ENCODE results near the gene SLC26A6. TPM values are rescaled to one million over a fixed set of nuclear protein-coding genes. Genes with fewer than 3 reads are reported as not detected.
A peak's percentile ranks its signal among the peaks of the same experiment; 100 is the strongest.

The SLC26A6 gene
- total and polyA plus RNA-seq, 7 experiments from 2014 or later: 3.5 to 37.6 (median 21.0) TPM

GRCh38 chr3:48588230-48588629 is 47.0 kb downstream of the SLC26A6 start:
- no peak for ATAC-seq
- H3K27me3 Mint-ChIP-seq: peaks cover 15 to 40% (median 27%) of the 10 kb centered on the region in 5 donors
- Histone ChIP-seq H3K4me1 (ENCODE audit: control insufficient read depth in 2 of 2, insufficient read depth in 2 of 2, low read length in 2 of 2) (no peaks in the 10 kb centered on the region), H3K36me3 (ENCODE audit: control insufficient read depth in 2 of 3, insufficient read depth in 3 of 3, low read length in 3 of 3) (no peaks in the 10 kb centered on the region), H3K9me3 (ENCODE audit: control insufficient read depth in 2 of 3, low read length in 3 of 3) (no peaks in the 10 kb centered on the region), H3K27me3 (ENCODE audit: control insufficient read depth in 2 of 2, insufficient read depth in 2 of 2, low read length in 2 of 2) (no peaks in the 10 kb centered on the region), H3K4me3 (ENCODE audit: low read length) (no peak overlapping the region), H3K27ac (ENCODE audit: low read depth, low read length) (no peak overlapping the region)
- H3K4me1 Mint-ChIP-seq: peaks cover 0 to 11% (median 0%) of the 10 kb centered on the region in 7 donors
- CTCF ChIA-PET: no interaction called here
- peak overlapping the region in 1 of 10 donors; percentile 31 for H3K4me3 Mint-ChIP-seq
- H3K9me3 Mint-ChIP-seq: peaks cover 0 to 1% (median 0%) of the 10 kb centered on the region in 11 donors
- POLR2A ChIA-PET: no interaction called here
- DNase-seq: no peak
- H3K36me3 Mint-ChIP-seq: peaks cover 0 to 3% (median 0%) of the 10 kb centered on the region in 5 donors
- H3K27ac Mint-ChIP-seq: no peak overlapping the region
- intact Hi-C loops (cut with micrococcal nuclease): no loop called here

GRCh38 chr3:48587686-48588085 is 47.6 kb downstream of the SLC26A6 start:
- Histone ChIP-seq H3K27ac (ENCODE audit: low read depth, low read length) (no peak overlapping the region), H3K27me3 (ENCODE audit: control insufficient read depth in 2 of 2, insufficient read depth in 2 of 2, low read length in 2 of 2) (no peaks in the 10 kb centered on the region), H3K4me1 (ENCODE audit: control insufficient read depth in 2 of 2, insufficient read depth in 2 of 2, low read length in 2 of 2) (no peaks in the 10 kb centered on the region), H3K36me3 (ENCODE audit: control insufficient read depth in 2 of 3, insufficient read depth in 3 of 3, low read length in 3 of 3) (no peaks in the 10 kb centered on the region), H3K4me3 (ENCODE audit: low read length) (no peak overlapping the region), H3K9me3 (ENCODE audit: control insufficient read depth in 2 of 3, low read length in 3 of 3) (no peaks in the 10 kb centered on the region)
- H3K27ac Mint-ChIP-seq: no peak overlapping the region
- peaks cover 0 to 3% (median 0%) of the 10 kb centered on the region in 5 donors for H3K36me3 Mint-ChIP-seq
- ChIA-PET POLR2A (no interaction called here), CTCF (no interaction called here)
- H3K9me3 Mint-ChIP-seq: peaks cover 0 to 1% (median 0%) of the 10 kb centered on the region in 11 donors
- H3K4me1 Mint-ChIP-seq: peaks cover 0 to 11% (median 0%) of the 10 kb centered on the region in 7 donors
- ATAC-seq: no peak
- DNase-seq: no peak
- H3K4me3 Mint-ChIP-seq: peak overlapping the region in 1 of 10 donors; percentile 31
- H3K27me3 Mint-ChIP-seq: peaks cover 15 to 34% (median 23%) of the 10 kb centered on the region in 5 donors
- intact Hi-C loops (cut with micrococcal nuclease): no loop called here

- intact Hi-C loops (cut with micrococcal nuclease): no loop called here
- H3K27ac Mint-ChIP-seq: no peak overlapping the region
- H3K36me3 Mint-ChIP-seq: no peaks in the 10 kb centered on the region
- Histone ChIP-seq H3K4me3 (ENCODE audit: low read length) (no peak overlapping the region), H3K4me1 (ENCODE audit: control insufficient read depth in 2 of 2, insufficient read depth in 2 of 2, low read length in 2 of 2) (no peaks in the 10 kb centered on the region), H3K27ac (ENCODE audit: low read depth, low read length) (no peak overlapping the region), H3K27me3 (ENCODE audit: control insufficient read depth in 2 of 2, insufficient read depth in 2 of 2, low read length in 2 of 2) (no peaks in the 10 kb centered on the region), H3K9me3 (ENCODE audit: control insufficient read depth in 2 of 3, low read length in 3 of 3) (no peaks in the 10 kb centered on the region), H3K36me3 (ENCODE audit: control insufficient read depth in 2 of 3, insufficient read depth in 3 of 3, low read length in 3 of 3) (no peaks in the 10 kb centered on the region)
- H3K4me3 Mint-ChIP-seq: no peak overlapping the region
- no peaks in the 10 kb centered on the region for H3K9me3 Mint-ChIP-seq
- DNase-seq (no peak), ATAC-seq (no peak)
- H3K27me3 Mint-ChIP-seq: peaks cover 6 to 25% (median 16%) of the 10 kb centered on the region in 5 donors
- CTCF ChIA-PET: no interaction called here
- POLR2A ChIA-PET: no interaction called here
- H3K4me1 Mint-ChIP-seq: peaks cover 0 to 11% (median 0%) of the 10 kb centered on the region in 7 donors
Observed at GRCh38 chr3:48585411-48585810, 49.9 kb downstream of the SLC26A6 start.

GRCh38 chr3:48584836-48585235 is 50.4 kb downstream of the SLC26A6 start:
- no peak for DNase-seq
- Histone ChIP-seq H3K36me3 (ENCODE audit: control insufficient read depth in 2 of 3, insufficient read depth in 3 of 3, low read length in 3 of 3) (no peaks in the 10 kb centered on the region), H3K27ac (ENCODE audit: low read depth, low read length) (no peak overlapping the region), H3K4me1 (ENCODE audit: control insufficient read depth in 2 of 2, insufficient read depth in 2 of 2, low read length in 2 of 2) (no peaks in the 10 kb centered on the region), H3K27me3 (ENCODE audit: control insufficient read depth in 2 of 2, insufficient read depth in 2 of 2, low read length in 2 of 2) (no peaks in the 10 kb centered on the region), H3K4me3 (ENCODE audit: low read length) (no peak overlapping the region), H3K9me3 (ENCODE audit: control insufficient read depth in 2 of 3, low read length in 3 of 3) (no peaks in the 10 kb centered on the region)
- no peak overlapping the region for H3K27ac Mint-ChIP-seq
- ChIA-PET CTCF (no interaction called here), POLR2A (no interaction called here)
- ATAC-seq: no peak
- H3K4me1 Mint-ChIP-seq: peaks cover 0 to 9% (median 0%) of the 10 kb centered on the region in 7 donors
- peaks cover 6 to 23% (median 14%) of the 10 kb centered on the region in 5 donors for H3K27me3 Mint-ChIP-seq
- H3K4me3 Mint-ChIP-seq: no peak overlapping the region
- intact Hi-C loops (cut with micrococcal nuclease): no loop called here
- H3K9me3 Mint-ChIP-seq: peaks cover 0 to 1% (median 0%) of the 10 kb centered on the region in 11 donors
- no peaks in the 10 kb centered on the region for H3K36me3 Mint-ChIP-seq

GRCh38 chr3:48581621-48582481 is 53.4 kb downstream of the SLC26A6 start:
- H3K27me3 Mint-ChIP-seq: no peaks in the 10 kb centered on the region
- no peaks in the 10 kb centered on the region for H3K27me3 ChIP-seq (ENCODE audit: control insufficient read depth in 2 of 2, insufficient read depth in 2 of 2, low read length in 2 of 2)
- H3K4me3 ChIP-seq (ENCODE audit: low read length): no peak overlapping the region
- intact Hi-C loops (cut with micrococcal nuclease): no loop called here
- no peaks in the 10 kb centered on the region for H3K36me3 Mint-ChIP-seq
- peaks cover 0 to 1% (median 0%) of the 10 kb centered on the region in 11 donors for H3K9me3 Mint-ChIP-seq
- peak overlapping the region in 1 of 9 donors; percentile 41 for H3K27ac Mint-ChIP-seq
- POLR2A ChIA-PET: no interaction called here
- CTCF ChIA-PET: no interaction called here
- no peak for DNase-seq
- H3K27ac ChIP-seq (ENCODE audit: low read depth, low read length): no peak overlapping the region
- H3K4me1 ChIP-seq (ENCODE audit: control insufficient read depth in 2 of 2, insufficient read depth in 2 of 2, low read length in 2 of 2): no peaks in the 10 kb centered on the region
- H3K4me1 Mint-ChIP-seq: no peaks in the 10 kb centered on the region
- H3K4me3 Mint-ChIP-seq: peak overlapping the region in 1 of 10 donors; percentile 8
- H3K36me3 ChIP-seq (ENCODE audit: control insufficient read depth in 2 of 3, insufficient read depth in 3 of 3, low read length in 3 of 3): no peaks in the 10 kb centered on the region
- ATAC-seq: no peak
- no peaks in the 10 kb centered on the region for H3K9me3 ChIP-seq (ENCODE audit: control insufficient read depth in 2 of 3, low read length in 3 of 3)

GRCh38 chr3:48576647-48577046 is 58.6 kb downstream of the SLC26A6 start:
- intact Hi-C loops (cut with micrococcal nuclease): no loop called here
- H3K4me1 ChIP-seq (ENCODE audit: control insufficient read depth in 2 of 2, insufficient read depth in 2 of 2, low read length in 2 of 2): no peaks in the 10 kb centered on the region
- H3K36me3 Mint-ChIP-seq: no peaks in the 10 kb centered on the region
- no peak overlapping the region for H3K4me3 Mint-ChIP-seq
- H3K27ac ChIP-seq (ENCODE audit: low read depth, low read length): no peak overlapping the region
- no peak for ATAC-seq
- no peak overlapping the region for H3K27ac Mint-ChIP-seq
- no peak for DNase-seq
- H3K9me3 Mint-ChIP-seq: peaks cover 0 to 2% (median 0%) of the 10 kb centered on the region in 11 donors
- ChIA-PET CTCF (no interaction called here), POLR2A (no interaction called here)
- no peaks in the 10 kb centered on the region for H3K27me3 ChIP-seq (ENCODE audit: control insufficient read depth in 2 of 2, insufficient read depth in 2 of 2, low read length in 2 of 2)
- no peaks in the 10 kb centered on the region for H3K36me3 ChIP-seq (ENCODE audit: control insufficient read depth in 2 of 3, insufficient read depth in 3 of 3, low read length in 3 of 3)
- H3K27me3 Mint-ChIP-seq: no peaks in the 10 kb centered on the region
- no peaks in the 10 kb centered on the region for H3K9me3 ChIP-seq (ENCODE audit: control insufficient read depth in 2 of 3, low read length in 3 of 3)
- no peaks in the 10 kb centered on the region for H3K4me1 Mint-ChIP-seq
- H3K4me3 ChIP-seq (ENCODE audit: low read length): no peak overlapping the region
